Inflammatory macrophage (primary cell): ENCODE measurements around the gene MYO10.
"Not testable (repeated sequence)": the region's sequence is repeated elsewhere in the genome, so short reads cannot be mapped to it uniquely, and the experiment has no call there.

Experiments used
- DNase-seq, 2 donors: peaks; one replicate each; pipeline ENCODE4 v3.0.0-alpha.2; 2020 to 2022

MYO10 gene

GRCh38 chr5:16777432-16777831 lies 158.7 kb downstream of the MYO10 start:
- no peak for DNase-seq

- no peak for DNase-seq
These were observed 159.4 kb downstream of the MYO10 start for GRCh38 chr5:16776611-16777251.

DNA sequence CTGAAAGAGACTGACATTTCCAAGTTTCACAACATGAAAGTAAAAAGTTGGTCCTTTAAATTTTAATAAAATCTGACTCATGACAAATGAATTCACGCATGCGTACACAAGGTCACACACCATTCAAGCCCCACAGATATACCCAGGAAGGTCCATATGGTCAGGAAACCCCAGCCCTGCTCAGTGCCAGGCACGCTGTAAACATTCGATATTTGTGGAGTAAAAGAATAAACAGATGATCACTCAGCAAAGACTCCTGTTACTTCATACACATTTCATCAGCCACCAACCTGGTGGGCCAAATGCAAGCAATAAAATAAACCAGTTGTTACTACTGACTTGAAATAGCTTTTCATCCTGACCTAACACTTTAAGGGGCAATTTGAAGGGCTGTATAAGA lies 161.3 kb downstream of the MYO10 start:
- DNase-seq: no peak

DNA sequence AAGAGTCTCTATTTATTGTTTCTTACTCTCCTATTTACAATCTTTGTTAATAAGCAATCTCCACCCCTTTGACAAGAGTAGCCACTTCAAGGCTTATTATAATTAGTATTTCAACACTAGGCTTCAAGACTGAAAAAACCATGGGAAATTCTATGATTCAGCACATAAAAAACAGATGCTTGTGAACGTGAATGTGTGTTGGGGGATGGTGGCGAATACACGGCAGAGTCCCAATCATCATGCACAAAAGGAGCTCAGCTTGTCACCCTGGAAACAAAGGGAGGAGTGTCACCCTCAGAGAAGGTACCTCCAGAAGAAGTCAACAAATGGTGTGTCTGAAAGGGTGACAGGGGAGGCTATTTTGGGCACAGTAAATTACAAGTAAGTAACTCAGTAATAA lies 162.1 kb downstream of the MYO10 start:
- DNase-seq: no peak

GRCh38 chr5:16772556-16772955 lies 163.5 kb downstream of the MYO10 start:
- no peak for DNase-seq

DNA sequence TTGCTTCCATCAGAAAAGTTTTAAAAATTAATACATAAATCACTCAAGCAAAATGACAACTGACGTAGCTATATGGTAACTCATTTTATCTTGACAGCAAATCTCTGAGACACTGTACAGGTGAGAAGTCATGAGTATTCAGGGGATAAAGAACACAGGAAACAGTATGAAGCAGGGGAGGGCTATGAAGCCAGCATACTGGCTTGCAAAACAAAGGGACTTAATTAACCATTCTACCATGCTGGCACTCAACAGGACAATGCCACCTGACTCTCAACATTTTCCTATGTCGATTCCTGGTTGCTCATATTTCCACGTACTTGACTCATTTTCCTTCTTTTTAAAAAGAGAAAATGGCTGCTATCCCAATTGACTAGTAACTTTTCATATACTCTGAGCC lies 167.9 kb downstream of the MYO10 start:
- DNase-seq: no peak

DNA sequence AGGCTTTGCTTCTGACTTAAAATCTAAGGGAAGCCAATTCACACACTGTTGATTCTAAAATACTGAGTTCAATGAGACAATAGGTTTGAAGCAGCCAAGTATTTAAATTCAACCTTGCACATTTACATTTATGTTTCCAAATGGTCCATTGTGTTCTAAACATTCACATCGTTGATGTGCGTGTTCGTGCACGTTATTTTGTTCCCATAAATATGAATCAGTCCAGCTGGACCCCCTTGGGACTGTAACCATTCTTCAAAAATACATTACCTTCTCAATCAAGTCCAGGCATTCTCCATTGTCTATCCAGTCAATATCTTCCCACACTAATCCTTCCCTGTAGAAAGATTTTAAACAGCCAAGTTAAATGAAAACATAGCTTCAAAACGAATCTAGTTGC lies 172.9 kb downstream of the MYO10 start:
- no peak for DNase-seq

DNA sequence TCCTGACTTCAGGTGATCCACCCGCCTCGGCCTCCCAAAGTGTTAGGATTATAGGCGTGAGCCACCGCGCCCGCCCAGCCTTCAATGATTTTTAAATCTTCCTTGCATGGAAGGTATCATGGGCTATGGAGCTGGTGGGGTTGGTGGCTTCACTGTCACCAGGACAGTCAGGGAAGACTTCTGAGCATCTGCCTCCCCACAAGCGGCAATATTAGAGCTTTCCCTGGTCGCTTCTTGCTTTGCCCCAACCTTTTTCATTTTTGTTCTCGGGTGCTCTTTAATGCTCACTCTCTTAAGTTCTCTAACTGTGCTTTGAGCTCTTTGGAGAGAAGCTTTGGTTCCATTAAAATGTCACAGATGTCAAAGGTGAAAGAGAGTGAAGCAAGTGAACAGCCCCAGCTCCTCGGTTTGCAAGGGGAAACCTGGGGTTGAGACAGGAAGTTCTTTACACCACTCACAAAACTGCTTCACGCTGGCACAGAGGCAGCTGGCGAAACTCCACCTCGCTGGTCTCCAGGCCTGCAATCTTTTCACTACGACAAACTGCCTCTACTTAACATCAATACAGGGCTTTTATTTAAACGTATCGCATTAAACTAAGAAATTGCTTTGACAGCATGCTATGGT lies 176.8 kb downstream of the MYO10 start:
- peak in 1 of 2 donors; percentile 2 for DNase-seq

DNA sequence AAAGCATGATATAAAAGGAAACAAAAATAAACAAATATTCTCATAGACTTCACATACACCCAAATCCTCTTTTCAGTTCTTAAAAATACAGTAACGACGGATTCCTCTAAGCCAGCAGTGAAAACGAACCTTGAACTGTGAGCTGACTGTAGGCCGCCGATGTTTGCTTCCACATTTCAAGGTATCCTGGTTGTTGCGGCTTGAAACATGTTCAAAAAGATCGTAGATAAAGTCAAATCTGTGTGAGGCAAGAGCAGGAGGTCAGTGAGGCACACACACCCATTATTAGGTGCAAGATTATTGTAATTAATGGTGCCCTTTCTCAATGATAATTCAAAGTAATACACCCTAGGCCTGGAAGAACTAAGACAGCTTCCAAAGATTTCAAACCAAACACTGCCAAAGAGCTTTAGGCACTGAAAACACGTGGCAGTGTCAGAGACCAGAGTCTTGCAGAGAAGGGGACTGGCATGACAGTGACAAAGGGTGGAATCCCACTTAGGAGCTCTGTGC lies 178.0 kb downstream of the MYO10 start:
- DNase-seq: no peak

GRCh38 chr5:16757577-16757976 lies 178.5 kb downstream of the MYO10 start:
- not testable (repeated sequence) for DNase-seq

- DNase-seq: no peak
These were observed 178.9 kb downstream of the MYO10 start for GRCh38 chr5:16757146-16757545.

GRCh38 chr5:16756692-16757091 lies 179.4 kb downstream of the MYO10 start:
- DNase-seq: no peak

GRCh38 chr5:16755641-16756040 lies 180.4 kb downstream of the MYO10 start:
- no peak for DNase-seq

GRCh38 chr5:16754601-16755000 lies 181.5 kb downstream of the MYO10 start:
- DNase-seq: no peak

DNA sequence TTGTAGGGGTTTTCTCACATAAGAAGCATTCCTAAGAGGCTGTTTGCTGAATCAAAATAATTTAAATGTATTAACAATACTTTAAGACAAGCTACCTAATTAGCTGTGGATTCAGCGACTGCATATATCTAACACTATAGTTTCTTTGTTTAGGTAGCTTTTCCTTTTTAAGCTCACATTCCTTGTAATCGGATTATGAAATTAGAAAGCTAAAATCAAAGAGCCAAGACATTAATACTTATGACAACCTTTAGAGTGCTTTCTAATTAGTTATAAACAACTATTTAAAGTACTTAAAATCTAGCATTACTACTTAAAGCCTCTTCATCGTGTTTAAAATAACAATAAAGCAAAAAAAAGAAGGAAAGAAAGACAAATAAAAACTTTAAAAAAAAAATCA lies 182.0 kb downstream of the MYO10 start:
- no peak for DNase-seq

- DNase-seq: no peak
These were observed 185.6 kb downstream of the MYO10 start for GRCh38 chr5:16750445-16750844.

- no peak for DNase-seq
These were observed 186.5 kb downstream of the MYO10 start for GRCh38 chr5:16749626-16750025.

DNA sequence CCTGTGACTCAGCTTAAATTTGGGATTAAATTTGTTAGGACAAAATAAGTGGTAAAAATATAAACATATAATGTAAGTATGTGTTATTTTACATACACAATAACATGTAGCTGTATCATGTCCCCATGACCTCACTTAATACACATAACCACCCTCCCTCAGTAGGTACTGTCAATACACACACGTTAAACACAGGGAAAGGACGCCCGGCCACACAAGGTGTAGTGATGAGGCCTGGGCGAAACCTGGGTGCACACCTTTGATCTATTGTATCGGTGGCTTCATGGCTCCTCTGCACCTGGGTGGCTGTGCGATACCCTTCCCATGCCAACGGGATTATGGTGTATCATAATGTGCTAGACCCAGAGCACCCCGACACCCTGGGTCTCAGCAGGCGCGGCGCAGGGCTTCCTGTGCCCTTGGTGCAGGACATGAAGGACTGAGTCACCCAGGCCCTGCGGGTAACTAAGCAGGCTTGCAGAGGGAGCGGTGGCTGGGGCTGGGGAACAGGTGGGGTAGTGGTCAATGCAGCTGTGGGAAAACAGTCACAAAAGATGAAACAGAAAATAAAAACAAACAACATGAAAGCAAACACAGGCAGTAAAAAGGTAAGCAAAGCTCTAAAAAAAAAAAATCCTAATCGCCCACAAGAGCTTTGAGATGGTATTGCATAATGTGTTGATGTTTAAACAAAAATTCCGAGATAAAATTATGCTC lies 191.8 kb downstream of the MYO10 start:
- DNase-seq: no peak

- no peak for DNase-seq
These were observed 193.2 kb downstream of the MYO10 start for GRCh38 chr5:16742938-16743337.

GRCh38 chr5:16740811-16741392 lies 195.2 kb downstream of the MYO10 start:
- DNase-seq: no peak

DNA sequence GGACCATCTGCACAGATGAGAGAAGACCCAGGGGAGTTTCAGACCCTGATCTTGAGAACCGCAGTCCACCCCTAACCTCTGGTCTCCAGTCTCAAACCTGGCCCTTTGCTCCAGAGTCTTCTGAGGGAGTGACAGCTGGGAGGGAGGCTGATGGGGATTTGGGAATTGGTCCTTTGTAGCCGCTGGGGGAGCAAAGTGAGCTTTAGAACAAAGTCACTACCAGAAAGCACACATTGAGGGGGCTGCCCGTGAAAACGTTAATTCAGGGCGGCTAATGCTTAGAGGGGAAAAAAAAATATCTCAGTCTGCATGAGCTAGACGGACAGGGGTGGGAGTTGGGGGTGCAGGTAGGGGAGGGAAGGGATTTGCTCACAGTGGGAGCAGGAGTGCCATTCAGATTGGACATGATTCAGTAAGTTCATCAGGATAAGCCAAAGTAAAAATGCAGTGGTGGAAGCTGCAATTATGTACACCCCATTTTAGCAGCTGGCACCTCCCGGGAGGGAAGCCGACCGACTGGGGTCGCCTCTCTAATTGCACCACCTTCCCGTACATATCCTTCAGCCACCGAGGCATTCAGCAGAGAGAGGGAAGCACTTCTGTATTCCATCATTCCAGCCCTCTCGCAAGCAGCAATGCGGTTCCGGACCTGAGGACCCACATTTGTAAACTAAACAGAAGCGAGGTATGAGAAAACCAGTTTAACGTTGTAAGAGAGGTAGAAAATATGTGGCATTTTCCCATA lies 195.8 kb downstream of the MYO10 start:
- DNase-seq: no peak

DNA sequence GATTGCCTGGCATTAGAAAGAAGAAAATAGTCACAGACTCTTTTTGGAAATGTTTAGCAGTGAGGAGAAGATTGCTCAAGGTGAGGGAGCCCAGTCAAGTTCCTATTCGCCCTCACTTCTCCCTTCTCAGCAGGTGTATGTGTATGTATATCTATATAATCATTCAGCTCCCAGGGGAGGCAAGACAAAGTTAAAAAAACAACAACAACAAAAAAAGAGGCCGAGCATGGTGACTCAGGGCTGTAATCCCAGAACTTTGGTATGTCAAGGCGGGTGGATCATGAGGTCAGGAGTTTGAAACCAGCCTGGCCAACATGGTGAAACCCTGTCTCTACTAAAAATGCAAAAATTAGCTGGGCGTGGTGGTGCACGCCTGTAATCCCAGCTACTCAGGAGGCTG lies 197.7 kb downstream of the MYO10 start:
- DNase-seq: not testable (repeated sequence)
